Ascending aorta (tissue), 2 donors: ENCODE data around the gene ENTHD1. TPM values are rescaled to one million over a fixed set of nuclear protein-coding genes. Genes with fewer than 3 reads are reported as not detected.

Experiments
- DNase-seq, 2 donors: peaks; one replicate each; pipeline ENCODE4 v3.0.0-alpha.2; 2019; ENCODE audit warnings: low spot score in 2 of 2
- H3K27ac ChIP-seq, 2 donors: fragments of 200-600 bp; sonication (generic); one replicate each; pipeline ENCODE4 v1.5.1; 2016 to 2017; ENCODE audit warnings: mild to moderate bottlenecking in 1 of 2
- H3K27me3 ChIP-seq: fragments of 200-600 bp; sonication (generic); one replicate; pipeline ENCODE4 v1.5.1; 2017
- H3K36me3 ChIP-seq, 2 donors: fragments of 200-600 bp; sonication (generic); one replicate each; pipeline ENCODE4 v1.5.1; 2016
- H3K4me1 ChIP-seq, 2 donors: fragments of 200-600 bp; sonication (generic); one replicate each; pipeline ENCODE4 v1.5.1; 2016 to 2017; ENCODE audit warnings: mild to moderate bottlenecking in 1 of 2
- H3K4me3 ChIP-seq, 2 donors: fragments of 200-600 bp; sonication (generic); one replicate each; pipeline ENCODE4 v1.5.1; 2016 to 2017; ENCODE audit warnings: mild to moderate bottlenecking in 1 of 2
- H3K9me3 ChIP-seq, 2 donors: fragments of 200-600 bp; sonication (generic); one replicate each; pipeline ENCODE4 v1.5.1; 2016
- intact Hi-C: fragments of 100-400 bp; cut with DNase I; formaldehyde crosslinking; loops from one replicate; pipeline ENCODE4 v1.15.1; 2023
- total RNA-seq: library from RNA; depleted of rRNA; stranded (reverse); fragments of >200 nt; gene quantifications from one replicate; pipeline ENCODE4 v1.1.0, GENCODE V29; 2016
- TF ChIP-seq, protein P1 (sequence below), 3 experiments: fragments of 200-600 bp in 2 of 3; fragments of 450-650 bp in 1 of 3; sonication (generic) in 2 of 3; IDR thresholded peaks; one replicate each; pipeline ENCODE4 v1.5.1; 2016 to 2019; ENCODE audit warnings: antibody characterized with exemption in 3 of 3, mild to moderate bottlenecking in 1 of 3, moderate library complexity in 1 of 3

The ENTHD1 gene
- total RNA-seq, 1 donor from 2014 or later: 0.21 TPM

- TF ChIP-seq, protein P1, sequence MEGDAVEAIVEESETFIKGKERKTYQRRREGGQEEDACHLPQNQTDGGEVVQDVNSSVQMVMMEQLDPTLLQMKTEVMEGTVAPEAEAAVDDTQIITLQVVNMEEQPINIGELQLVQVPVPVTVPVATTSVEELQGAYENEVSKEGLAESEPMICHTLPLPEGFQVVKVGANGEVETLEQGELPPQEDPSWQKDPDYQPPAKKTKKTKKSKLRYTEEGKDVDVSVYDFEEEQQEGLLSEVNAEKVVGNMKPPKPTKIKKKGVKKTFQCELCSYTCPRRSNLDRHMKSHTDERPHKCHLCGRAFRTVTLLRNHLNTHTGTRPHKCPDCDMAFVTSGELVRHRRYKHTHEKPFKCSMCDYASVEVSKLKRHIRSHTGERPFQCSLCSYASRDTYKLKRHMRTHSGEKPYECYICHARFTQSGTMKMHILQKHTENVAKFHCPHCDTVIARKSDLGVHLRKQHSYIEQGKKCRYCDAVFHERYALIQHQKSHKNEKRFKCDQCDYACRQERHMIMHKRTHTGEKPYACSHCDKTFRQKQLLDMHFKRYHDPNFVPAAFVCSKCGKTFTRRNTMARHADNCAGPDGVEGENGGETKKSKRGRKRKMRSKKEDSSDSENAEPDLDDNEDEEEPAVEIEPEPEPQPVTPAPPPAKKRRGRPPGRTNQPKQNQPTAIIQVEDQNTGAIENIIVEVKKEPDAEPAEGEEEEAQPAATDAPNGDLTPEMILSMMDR (IDR thresholded peaks at IDR 0.05): no peak
- intact Hi-C loops: loop anchor here (5.0 kb wide), 1 partner anchor 271 kb away; no protein-coding TSS in a partner anchor
- no peaks in the 10 kb centered on the region for H3K36me3 ChIP-seq
- no peak overlapping the region for H3K4me3 ChIP-seq
- DNase-seq: no peak
- no peaks in the 10 kb centered on the region for H3K27me3 ChIP-seq
- H3K27ac ChIP-seq: no peak overlapping the region
- no peaks in the 10 kb centered on the region for H3K9me3 ChIP-seq
- H3K4me1 ChIP-seq: no peaks in the 10 kb centered on the region
Measured at GRCh38 chr22:39808081-39808480, 85.5 kb downstream of the ENTHD1 start.

GRCh38 chr22:39806109-39806508, 87.5 kb downstream of the ENTHD1 start:
- no peak overlapping the region for H3K4me3 ChIP-seq
- no peak overlapping the region for H3K27ac ChIP-seq
- TF ChIP-seq, protein P1 (IDR thresholded peaks at IDR 0.05): no peak
- H3K4me1 ChIP-seq: no peaks in the 10 kb centered on the region
- H3K36me3 ChIP-seq: no peaks in the 10 kb centered on the region
- H3K9me3 ChIP-seq: no peaks in the 10 kb centered on the region
- DNase-seq: no peak
- intact Hi-C loops: loop anchor here (5.0 kb wide), 1 partner anchor 269 kb away; no protein-coding TSS in a partner anchor
- H3K27me3 ChIP-seq: no peaks in the 10 kb centered on the region

GRCh38 chr22:39805117-39805516, 88.4 kb downstream of the ENTHD1 start:
- H3K27ac ChIP-seq: no peak overlapping the region
- no peak for DNase-seq
- H3K9me3 ChIP-seq: no peaks in the 10 kb centered on the region
- H3K27me3 ChIP-seq: no peaks in the 10 kb centered on the region
- intact Hi-C loops: loop anchor here (5.0 kb wide), 1 partner anchor 268 kb away; no protein-coding TSS in a partner anchor
- H3K4me1 ChIP-seq: no peaks in the 10 kb centered on the region
- no peaks in the 10 kb centered on the region for H3K36me3 ChIP-seq
- H3K4me3 ChIP-seq: no peak overlapping the region
- TF ChIP-seq, protein P1 (IDR thresholded peaks at IDR 0.05): no peak

- Histone ChIP-seq H3K4me3 (no peak overlapping the region), H3K36me3 (no peaks in the 10 kb centered on the region), H3K9me3 (peaks cover 5 to 13% of the 10 kb centered on the region in 2 donors), H3K4me1 (no peaks in the 10 kb centered on the region), H3K27me3 (no peaks in the 10 kb centered on the region), H3K27ac (no peak overlapping the region)
- no peak for DNase-seq
- intact Hi-C loops: no loop called here
- TF ChIP-seq, protein P1 (IDR thresholded peaks at IDR 0.05): no peak
Measured at GRCh38 chr22:39802682-39803081, 90.9 kb downstream of the ENTHD1 start.

- Histone ChIP-seq H3K4me1 (no peaks in the 10 kb centered on the region), H3K27me3 (no peaks in the 10 kb centered on the region), H3K36me3 (no peaks in the 10 kb centered on the region), H3K27ac (no peak overlapping the region), H3K4me3 (no peak overlapping the region), H3K9me3 (peaks cover 12 to 27% of the 10 kb centered on the region in 2 donors)
- DNase-seq: no peak
- TF ChIP-seq, protein P1 (IDR thresholded peaks at IDR 0.05): no peak
- intact Hi-C loops: no loop called here
Measured at GRCh38 chr22:39800790-39801520, 92.6 kb downstream of the ENTHD1 start.
